22Rv1 (cell line): ENCODE data around the gene PGM5.

Source experiments
- CTCF ChIP-seq: fragments of 450-650 bp; IDR thresholded peaks from 2 replicates; pipeline ENCODE4 v1.5.1; 2017; ENCODE audit warnings: mild to moderate bottlenecking
- ZFX ChIP-seq: fragments of 450-650 bp; IDR thresholded peaks from 2 replicates; pipeline ENCODE4 v1.6.1; 2017; ENCODE audit warnings: antibody characterized with exemption, borderline replicate concordance

- TF ChIP-seq CTCF (no peak), ZFX (no peak)
Measured at GRCh38 chr9:68547417-68547816, 191.0 kb downstream of the PGM5 start.
